HepG2 (cell line): ENCODE data around the gene TJAP1. TPM values are rescaled to one million over a fixed set of nuclear protein-coding genes. Genes with fewer than 3 reads are reported as not detected.
A peak's percentile ranks its signal among the peaks of the same experiment; 100 is the strongest.

Experiments used
- ATM ChIP-seq: fragments of 450-650 bp; IDR thresholded peaks from 2 replicates; pipeline ENCODE4 v1.7.1; 2017; ENCODE audit warnings: mild to moderate bottlenecking, borderline replicate concordance
- FOXK1 ChIP-seq: sonication (generic); formaldehyde crosslinking; IDR thresholded peaks from 2 replicates; pipeline ENCODE4 v1.4.0; 2020; ENCODE audit warnings: low read depth, missing genetic modification reagents, borderline replicate concordance
- FOXO1 ChIP-seq: sonication (generic); formaldehyde crosslinking; IDR thresholded peaks from 2 replicates; pipeline ENCODE4 v1.4.0; 2020; ENCODE audit warnings: missing genetic modification reagents
- NFKB2 ChIP-seq: sonication (generic); formaldehyde crosslinking; IDR thresholded peaks from 2 replicates; pipeline ENCODE4 v1.4.0; 2020; ENCODE audit warnings: missing genetic modification reagents, borderline replicate concordance
- REXO4 ChIP-seq: sonication (generic); formaldehyde crosslinking; IDR thresholded peaks from 2 replicates; pipeline ENCODE4 v1.8.0; 2022; ENCODE audit warnings: missing genetic modification reagents, mild to moderate bottlenecking, borderline replicate concordance
- RORA ChIP-seq: sonication (generic); formaldehyde crosslinking; IDR thresholded peaks from 2 replicates; pipeline ENCODE4 v1.5.0; 2020; ENCODE audit warnings: mild to moderate bottlenecking, missing genetic modification reagents, moderate library complexity
- SP2 ChIP-seq: sonication (generic); formaldehyde crosslinking; IDR thresholded peaks from 2 replicates; pipeline ENCODE4 v1.5.1; 2020; ENCODE audit warnings: mild to moderate bottlenecking, missing genetic modification reagents
- ZC3H4 ChIP-seq: sonication (generic); formaldehyde crosslinking; IDR thresholded peaks from 2 replicates; pipeline ENCODE4 v1.4.0; 2020; ENCODE audit warnings: missing genetic modification reagents, borderline replicate concordance
- ZNF274 ChIP-seq: sonication (generic); formaldehyde crosslinking; IDR thresholded peaks from 2 replicates; pipeline ENCODE4 v1.5.1; 2020; ENCODE audit warnings: mild to moderate bottlenecking, missing genetic modification reagents
- ZNF460 ChIP-seq: sonication (generic); formaldehyde crosslinking; IDR thresholded peaks from 2 replicates; pipeline ENCODE4 v1.5.1; 2020; ENCODE audit warnings: missing genetic modification reagents, mild to moderate bottlenecking, borderline replicate concordance
- ZNF672 ChIP-seq: sonication (generic); formaldehyde crosslinking; IDR thresholded peaks from 2 replicates; pipeline ENCODE4 v1.8.1; 2022; ENCODE audit warnings: missing genetic modification reagents
- ZNF766 ChIP-seq: sonication (generic); formaldehyde crosslinking; IDR thresholded peaks from 2 replicates; pipeline ENCODE4 v1.5.0; 2020; ENCODE audit warnings: missing genetic modification reagents, borderline replicate concordance
- polyA plus RNA-seq, 8 experiments: library from polyadenylated mRNA; depleted of rRNA in 3 of 8; stranded (reverse) in 7 of 8; unstranded in 1 of 8; fragments of >200 nt; fragmentation: Illumina TruSeq in 4 of 8; extraction: Trizol in 4 of 8; gene quantifications; 2 replicates each; pipeline versions ENCODE4 v1.2.1 to v1.2.3, GENCODE V29; 2011 to 2016; ENCODE audit warnings: low read depth in 4 of 8, missing spikeins in 1 of 8, mixed read lengths in 1 of 8; ENCODE audit not compliant: insufficient read depth in 1 of 8
- total RNA-seq, 5 experiments: library from RNA; depleted of rRNA; stranded (reverse); fragments of >200 nt; fragmentation: Illumina TruSeq; extraction: Trizol; gene quantifications; 2 replicates each; pipeline ENCODE4 v1.2.3, GENCODE V29; 2016; ENCODE audit warnings: low read depth in 1 of 5
- TF ChIP-seq, protein P1 (sequence below): sonication (generic); formaldehyde crosslinking; IDR thresholded peaks from 2 replicates; pipeline ENCODE4 v1.5.1; 2020; ENCODE audit warnings: missing genetic modification reagents, mild to moderate bottlenecking, borderline replicate concordance
- TF ChIP-seq, protein P2 (sequence below): sonication (generic); formaldehyde crosslinking; IDR thresholded peaks from 2 replicates; pipeline ENCODE4 v1.8.0; 2023; ENCODE audit warnings: mild to moderate bottlenecking, missing genetic modification reagents
- TF ChIP-seq, protein P3 (sequence below): sonication (generic); formaldehyde crosslinking; conservative IDR thresholded peaks from 2 replicates; pipeline ENCODE4 v1.4.0; 2020; ENCODE audit warnings: mild to moderate bottlenecking, missing genetic modification reagents, moderate library complexity
- TF ChIP-seq, protein P4 (sequence below): sonication (generic); formaldehyde crosslinking; IDR thresholded peaks from 2 replicates; pipeline ENCODE4 v1.4.0; 2020; ENCODE audit warnings: missing genetic modification reagents, mild to moderate bottlenecking, borderline replicate concordance
- TF ChIP-seq, protein P5 (sequence below): sonication (generic); formaldehyde crosslinking; IDR thresholded peaks from 2 replicates; pipeline ENCODE4; 2020; ENCODE audit warnings: missing genetic modification reagents, mild to moderate bottlenecking, borderline replicate concordance

TJAP1 gene
- total and polyA plus RNA-seq, 2 of the 13 experiments (the other 11 are each of a cell fraction or from before 2014, with no cell fraction given) = 15.7 to 41.6 TPM

DNA sequence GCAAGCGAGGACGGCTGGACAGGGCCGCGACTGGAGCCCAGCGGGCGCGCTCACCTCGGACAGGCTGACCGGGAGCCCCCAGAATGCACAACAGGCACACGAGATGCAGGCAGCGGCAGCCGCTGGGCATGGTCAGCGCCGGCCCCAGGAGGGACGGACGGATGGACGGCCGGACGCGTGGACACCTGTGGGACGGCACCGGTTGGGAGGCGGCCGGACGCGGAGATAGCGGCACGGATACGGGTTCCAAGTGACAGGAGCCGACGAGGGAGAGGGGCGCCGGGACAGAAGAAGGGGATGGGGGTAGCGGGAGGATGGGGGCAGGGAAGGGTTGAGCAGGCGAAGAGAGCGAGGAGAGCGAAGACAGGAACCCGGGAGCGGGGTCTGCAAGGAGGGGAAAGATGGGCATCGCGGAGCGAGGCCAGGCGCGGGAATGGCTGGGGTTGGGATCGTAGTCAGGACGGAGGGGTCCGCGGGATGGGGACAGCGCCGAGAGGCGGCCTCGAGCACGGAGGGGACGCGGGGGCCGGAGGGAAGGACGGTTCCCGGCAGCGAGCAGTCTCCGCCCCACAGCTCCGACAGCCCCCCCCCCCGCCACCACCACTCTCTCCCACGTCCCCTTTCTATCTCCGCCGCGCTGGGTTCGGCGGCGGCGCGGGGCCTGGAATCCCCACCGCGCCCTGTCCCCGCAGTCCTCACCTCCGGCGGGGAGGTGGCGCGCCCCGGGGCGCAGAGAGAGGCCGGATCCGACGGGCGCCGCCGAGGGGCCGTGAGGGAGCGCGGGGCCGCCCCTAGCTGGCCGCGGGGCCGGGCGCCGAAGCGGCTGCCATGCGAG, 22.5 kb upstream of the TJAP1 start (continued):
- TF ChIP-seq FOXO1 (CRISPR knock-in tag) (0 out of 2 replicates have a peak, but pooled peaks have one; percentile 48), SP2 (no peak), ZC3H4 (CRISPR knock-in tag) (no peak), ATM (no peak), RORA (no peak), REXO4 (CRISPR knock-in tag) (no peak), NFKB2 (peak; percentile 49; the same call in 1 of the 2 replicates), ZNF766 (CRISPR knock-in tag) (no peak), ZNF672 (CRISPR knock-in tag) (no peak), ZNF460 (CRISPR knock-in tag) (no peak), ZNF274 (CRISPR knock-in tag) (0 out of 2 replicates have a peak, but pooled peaks have one; percentile 14), FOXK1 (CRISPR knock-in tag) (0 out of 2 replicates have a peak, but pooled peaks have one; percentile 17)
- TF ChIP-seq, protein P1, sequence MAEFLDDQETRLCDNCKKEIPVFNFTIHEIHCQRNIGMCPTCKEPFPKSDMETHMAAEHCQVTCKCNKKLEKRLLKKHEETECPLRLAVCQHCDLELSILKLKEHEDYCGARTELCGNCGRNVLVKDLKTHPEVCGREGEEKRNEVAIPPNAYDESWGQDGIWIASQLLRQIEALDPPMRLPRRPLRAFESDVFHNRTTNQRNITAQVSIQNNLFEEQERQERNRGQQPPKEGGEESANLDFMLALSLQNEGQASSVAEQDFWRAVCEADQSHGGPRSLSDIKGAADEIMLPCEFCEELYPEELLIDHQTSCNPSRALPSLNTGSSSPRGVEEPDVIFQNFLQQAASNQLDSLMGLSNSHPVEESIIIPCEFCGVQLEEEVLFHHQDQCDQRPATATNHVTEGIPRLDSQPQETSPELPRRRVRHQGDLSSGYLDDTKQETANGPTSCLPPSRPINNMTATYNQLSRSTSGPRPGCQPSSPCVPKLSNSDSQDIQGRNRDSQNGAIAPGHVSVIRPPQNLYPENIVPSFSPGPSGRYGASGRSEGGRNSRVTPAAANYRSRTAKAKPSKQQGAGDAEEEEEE (CRISPR knock-in tag) = peak; percentile 83; the same call in 1 of the 2 replicates
- TF ChIP-seq, protein P2, sequence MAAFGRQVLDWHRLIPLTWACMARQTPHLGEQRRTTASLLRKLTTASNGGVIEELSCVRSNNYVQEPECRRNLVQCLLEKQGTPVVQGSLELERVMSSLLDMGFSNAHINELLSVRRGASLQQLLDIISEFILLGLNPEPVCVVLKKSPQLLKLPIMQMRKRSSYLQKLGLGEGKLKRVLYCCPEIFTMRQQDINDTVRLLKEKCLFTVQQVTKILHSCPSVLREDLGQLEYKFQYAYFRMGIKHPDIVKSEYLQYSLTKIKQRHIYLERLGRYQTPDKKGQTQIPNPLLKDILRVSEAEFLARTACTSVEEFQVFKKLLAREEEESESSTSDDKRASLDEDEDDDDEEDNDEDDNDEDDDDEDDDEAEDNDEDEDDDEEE = peak; percentile 91; the same call in 1 of the 2 replicates
- TF ChIP-seq, protein P3, sequence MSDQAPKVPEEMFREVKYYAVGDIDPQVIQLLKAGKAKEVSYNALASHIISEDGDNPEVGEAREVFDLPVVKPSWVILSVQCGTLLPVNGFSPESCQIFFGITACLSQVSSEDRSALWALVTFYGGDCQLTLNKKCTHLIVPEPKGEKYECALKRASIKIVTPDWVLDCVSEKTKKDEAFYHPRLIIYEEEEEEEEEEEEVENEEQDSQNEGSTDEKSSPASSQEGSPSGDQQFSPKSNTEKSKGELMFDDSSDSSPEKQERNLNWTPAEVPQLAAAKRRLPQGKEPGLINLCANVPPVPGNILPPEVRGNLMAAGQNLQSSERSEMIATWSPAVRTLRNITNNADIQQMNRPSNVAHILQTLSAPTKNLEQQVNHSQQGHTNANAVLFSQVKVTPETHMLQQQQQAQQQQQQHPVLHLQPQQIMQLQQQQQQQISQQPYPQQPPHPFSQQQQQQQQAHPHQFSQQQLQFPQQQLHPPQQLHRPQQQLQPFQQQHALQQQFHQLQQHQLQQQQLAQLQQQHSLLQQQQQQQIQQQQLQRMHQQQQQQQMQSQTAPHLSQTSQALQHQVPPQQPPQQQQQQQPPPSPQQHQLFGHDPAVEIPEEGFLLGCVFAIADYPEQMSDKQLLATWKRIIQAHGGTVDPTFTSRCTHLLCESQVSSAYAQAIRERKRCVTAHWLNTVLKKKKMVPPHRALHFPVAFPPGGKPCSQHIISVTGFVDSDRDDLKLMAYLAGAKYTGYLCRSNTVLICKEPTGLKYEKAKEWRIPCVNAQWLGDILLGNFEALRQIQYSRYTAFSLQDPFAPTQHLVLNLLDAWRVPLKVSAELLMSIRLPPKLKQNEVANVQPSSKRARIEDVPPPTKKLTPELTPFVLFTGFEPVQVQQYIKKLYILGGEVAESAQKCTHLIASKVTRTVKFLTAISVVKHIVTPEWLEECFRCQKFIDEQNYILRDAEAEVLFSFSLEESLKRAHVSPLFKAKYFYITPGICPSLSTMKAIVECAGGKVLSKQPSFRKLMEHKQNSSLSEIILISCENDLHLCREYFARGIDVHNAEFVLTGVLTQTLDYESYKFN (CRISPR knock-in tag) = no peak
- TF ChIP-seq, protein P4, sequence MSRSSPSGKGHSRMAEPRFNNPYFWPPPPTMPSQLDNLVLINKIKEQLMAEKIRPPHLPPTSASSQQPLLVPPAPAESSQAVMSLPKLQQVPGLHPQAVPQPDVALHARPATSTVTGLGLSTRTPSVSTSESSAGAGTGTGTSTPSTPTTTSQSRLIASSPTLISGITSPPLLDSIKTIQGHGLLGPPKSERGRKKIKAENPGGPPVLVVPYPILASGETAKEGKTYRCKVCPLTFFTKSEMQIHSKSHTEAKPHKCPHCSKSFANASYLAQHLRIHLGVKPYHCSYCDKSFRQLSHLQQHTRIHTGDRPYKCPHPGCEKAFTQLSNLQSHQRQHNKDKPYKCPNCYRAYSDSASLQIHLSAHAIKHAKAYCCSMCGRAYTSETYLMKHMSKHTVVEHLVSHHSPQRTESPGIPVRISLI (CRISPR knock-in tag) = no peak
- TF ChIP-seq, protein P5, sequence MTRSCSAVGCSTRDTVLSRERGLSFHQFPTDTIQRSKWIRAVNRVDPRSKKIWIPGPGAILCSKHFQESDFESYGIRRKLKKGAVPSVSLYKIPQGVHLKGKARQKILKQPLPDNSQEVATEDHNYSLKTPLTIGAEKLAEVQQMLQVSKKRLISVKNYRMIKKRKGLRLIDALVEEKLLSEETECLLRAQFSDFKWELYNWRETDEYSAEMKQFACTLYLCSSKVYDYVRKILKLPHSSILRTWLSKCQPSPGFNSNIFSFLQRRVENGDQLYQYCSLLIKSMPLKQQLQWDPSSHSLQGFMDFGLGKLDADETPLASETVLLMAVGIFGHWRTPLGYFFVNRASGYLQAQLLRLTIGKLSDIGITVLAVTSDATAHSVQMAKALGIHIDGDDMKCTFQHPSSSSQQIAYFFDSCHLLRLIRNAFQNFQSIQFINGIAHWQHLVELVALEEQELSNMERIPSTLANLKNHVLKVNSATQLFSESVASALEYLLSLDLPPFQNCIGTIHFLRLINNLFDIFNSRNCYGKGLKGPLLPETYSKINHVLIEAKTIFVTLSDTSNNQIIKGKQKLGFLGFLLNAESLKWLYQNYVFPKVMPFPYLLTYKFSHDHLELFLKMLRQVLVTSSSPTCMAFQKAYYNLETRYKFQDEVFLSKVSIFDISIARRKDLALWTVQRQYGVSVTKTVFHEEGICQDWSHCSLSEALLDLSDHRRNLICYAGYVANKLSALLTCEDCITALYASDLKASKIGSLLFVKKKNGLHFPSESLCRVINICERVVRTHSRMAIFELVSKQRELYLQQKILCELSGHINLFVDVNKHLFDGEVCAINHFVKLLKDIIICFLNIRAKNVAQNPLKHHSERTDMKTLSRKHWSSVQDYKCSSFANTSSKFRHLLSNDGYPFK (CRISPR knock-in tag) = peak; percentile 69; the same call in 1 of the 2 replicates
